Measurements from ENCODE around the gene KIF21B. TPM values are rescaled to one million over a fixed set of nuclear protein-coding genes. Genes with fewer than 3 reads are reported as not detected.
A peak's percentile ranks its signal among the peaks of the same experiment; 100 is the strongest.

KIF21B gene
- polyA plus RNA-seq, 1 experiment = 0.10 TPM

- no peak for TF ChIP-seq CTCF (IDR thresholded peaks at IDR 0.05; ENCODE audit: insufficient read depth, low read depth, low read length)
- H3K4me3 ChIP-seq (ENCODE audit: low read depth, low read length) = no peak overlapping the region
- DNase-seq (ENCODE audit: low read depth) = no peak
- no peaks in the 10 kb centered on the region for H3K36me3 ChIP-seq (ENCODE audit: control insufficient read depth, insufficient read depth, low read length)
- ChIA-PET POLR2A (no interaction called here), CTCF (interaction anchor here (1.6 to 2.2 kb wide), 3 partner anchors 12 to 50 kb away, joined by 3 to 13 read pairs (median 5); no protein-coding TSS in a partner anchor)
- H3K27me3 ChIP-seq (ENCODE audit: control insufficient read depth, insufficient read depth, low read length) = peaks cover 20% of the 10 kb centered on the region
Measured at GRCh38 chr1:201021630-201022492, 1.7 kb downstream of the KIF21B start.

GRCh38 chr1:201020721-201021629 lies 2.5 kb downstream of the KIF21B start:
- no peak for DNase-seq (ENCODE audit: low read depth)
- POLR2A ChIA-PET = no interaction called here
- Histone ChIP-seq H3K4me3 (ENCODE audit: low read depth, low read length) (no peak overlapping the region), H3K36me3 (ENCODE audit: control insufficient read depth, insufficient read depth, low read length) (no peaks in the 10 kb centered on the region), H3K27me3 (ENCODE audit: control insufficient read depth, insufficient read depth, low read length) (peaks cover 23% of the 10 kb centered on the region)
- CTCF ChIA-PET = interaction anchor here (1.6 to 2.2 kb wide), 3 partner anchors 12 to 50 kb away, joined by 3 to 13 read pairs (median 5); no protein-coding TSS in a partner anchor
- TF ChIP-seq CTCF (IDR thresholded peaks at IDR 0.05; ENCODE audit: insufficient read depth, low read depth, low read length) = peak; percentile 22; the same call in 1 of the 2 replicates

- POLR2A ChIA-PET = no interaction called here
- Histone ChIP-seq H3K4me3 (ENCODE audit: low read depth, low read length) (no peak overlapping the region), H3K36me3 (ENCODE audit: control insufficient read depth, insufficient read depth, low read length) (no peaks in the 10 kb centered on the region), H3K27me3 (ENCODE audit: control insufficient read depth, insufficient read depth, low read length) (peaks cover 29% of the 10 kb centered on the region)
- DNase-seq (ENCODE audit: low read depth) = no peak
- CTCF ChIA-PET = interaction anchor here (0.6 to 2.2 kb wide), 4 partner anchors 11 to 23 kb away, joined by 3 to 13 read pairs (median 4); no protein-coding TSS in a partner anchor
- TF ChIP-seq CTCF (IDR thresholded peaks at IDR 0.05; ENCODE audit: insufficient read depth, low read depth, low read length) = no peak
Measured at GRCh38 chr1:201020040-201020591, 3.4 kb downstream of the KIF21B start.

- H3K27me3 ChIP-seq (ENCODE audit: control insufficient read depth, insufficient read depth, low read length) = peaks cover 33% of the 10 kb centered on the region
- POLR2A ChIA-PET = no interaction called here
- CTCF ChIA-PET = interaction anchor here (1.0 to 2.2 kb wide), 3 partner anchors 10 to 28 kb away, joined by 4 to 13 read pairs (median 4); no protein-coding TSS in a partner anchor
- TF ChIP-seq CTCF (IDR thresholded peaks at IDR 0.05; ENCODE audit: insufficient read depth, low read depth, low read length) = no peak
- no peak for DNase-seq (ENCODE audit: low read depth)
- no peak overlapping the region for H3K4me3 ChIP-seq (ENCODE audit: low read depth, low read length)
- H3K36me3 ChIP-seq (ENCODE audit: control insufficient read depth, insufficient read depth, low read length) = no peaks in the 10 kb centered on the region
Measured at GRCh38 chr1:201019321-201019977, 4.1 kb downstream of the KIF21B start.

Measured in BJ (cell line).